Type B pancreatic cell (in vitro differentiated cells): ENCODE results near the gene HOXD4. TPM values are rescaled to one million over a fixed set of nuclear protein-coding genes. Genes with fewer than 3 reads are reported as not detected.
A peak's percentile ranks its signal among the peaks of the same experiment; 100 is the strongest.

Source experiments
- DNase-seq: peaks from one replicate; pipeline ENCODE4 v3.0.0; 2021; ENCODE audit warnings: mixed read lengths; ENCODE audit not compliant: unreplicated experiment; ENCODE audit errors: extremely low spot score
- H3K27ac Mint-ChIP-seq: 2 replicates; pipeline ENCODE4 v1.8.0; 2021; ENCODE audit warnings: mild to moderate bottlenecking, mixed read lengths
- H3K27me3 Mint-ChIP-seq: 2 replicates; pipeline ENCODE4 v1.8.0; 2021; ENCODE audit warnings: mixed read lengths
- H3K36me3 Mint-ChIP-seq: 2 replicates; pipeline ENCODE4 v1.8.0; 2021; ENCODE audit warnings: mixed read lengths
- H3K4me1 Mint-ChIP-seq: one replicate; pipeline ENCODE4 v1.8.0; 2021; ENCODE audit warnings: mixed read lengths; ENCODE audit not compliant: unreplicated experiment
- H3K4me3 Mint-ChIP-seq: 2 replicates; pipeline ENCODE4 v1.8.0; 2021; ENCODE audit warnings: mild to moderate bottlenecking, mixed read lengths
- H3K9me3 Mint-ChIP-seq: 2 replicates; pipeline ENCODE4 v1.8.0; 2021; ENCODE audit warnings: mixed read lengths
- total RNA-seq: library from RNA; stranded (reverse); gene quantifications from 2 replicates; pipeline ENCODE4 v1.2.1, GENCODE V29; 2021; ENCODE audit warnings: low replicate concordance
- TF ChIP-seq, protein P1 (sequence below): fragments of 200-600 bp; sonication (generic); conservative IDR thresholded peaks from 2 replicates; pipeline ENCODE4 v1.5.0; 2021; ENCODE audit warnings: antibody characterized with exemption, mild to moderate bottlenecking

HOXD4 gene
- total RNA-seq, 1 donor from 2014 or later, result 37.0 TPM

- Mint-ChIP-seq H3K27me3 (peaks cover 89% of the 10 kb centered on the region), H3K27ac (peak overlapping the region; percentile 74), H3K9me3 (no peaks in the 10 kb centered on the region), H3K4me3 (peak overlapping the region; percentile 86), H3K4me1 (peaks cover 27% of the 10 kb centered on the region), H3K36me3 (peaks cover 20% of the 10 kb centered on the region)
- DNase-seq, result no peak
- TF ChIP-seq, protein P1, sequence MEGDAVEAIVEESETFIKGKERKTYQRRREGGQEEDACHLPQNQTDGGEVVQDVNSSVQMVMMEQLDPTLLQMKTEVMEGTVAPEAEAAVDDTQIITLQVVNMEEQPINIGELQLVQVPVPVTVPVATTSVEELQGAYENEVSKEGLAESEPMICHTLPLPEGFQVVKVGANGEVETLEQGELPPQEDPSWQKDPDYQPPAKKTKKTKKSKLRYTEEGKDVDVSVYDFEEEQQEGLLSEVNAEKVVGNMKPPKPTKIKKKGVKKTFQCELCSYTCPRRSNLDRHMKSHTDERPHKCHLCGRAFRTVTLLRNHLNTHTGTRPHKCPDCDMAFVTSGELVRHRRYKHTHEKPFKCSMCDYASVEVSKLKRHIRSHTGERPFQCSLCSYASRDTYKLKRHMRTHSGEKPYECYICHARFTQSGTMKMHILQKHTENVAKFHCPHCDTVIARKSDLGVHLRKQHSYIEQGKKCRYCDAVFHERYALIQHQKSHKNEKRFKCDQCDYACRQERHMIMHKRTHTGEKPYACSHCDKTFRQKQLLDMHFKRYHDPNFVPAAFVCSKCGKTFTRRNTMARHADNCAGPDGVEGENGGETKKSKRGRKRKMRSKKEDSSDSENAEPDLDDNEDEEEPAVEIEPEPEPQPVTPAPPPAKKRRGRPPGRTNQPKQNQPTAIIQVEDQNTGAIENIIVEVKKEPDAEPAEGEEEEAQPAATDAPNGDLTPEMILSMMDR, result no peak
These were observed 3.4 kb downstream of the HOXD4 start for GRCh38 chr2:176154576-176155252.

GRCh38 chr2:176155356-176156044, 4.2 kb downstream of the HOXD4 start:
- peak overlapping the region; percentile 86 for H3K4me3 Mint-ChIP-seq
- H3K27ac Mint-ChIP-seq, result peak overlapping the region; percentile 68
- H3K4me1 Mint-ChIP-seq, result peaks cover 21% of the 10 kb centered on the region
- H3K36me3 Mint-ChIP-seq, result peaks cover 17% of the 10 kb centered on the region
- no peaks in the 10 kb centered on the region for H3K9me3 Mint-ChIP-seq
- TF ChIP-seq, protein P1, result no peak
- DNase-seq, result no peak
- H3K27me3 Mint-ChIP-seq, result peaks cover 88% of the 10 kb centered on the region

GRCh38 chr2:176156301-176156806, 5.0 kb downstream of the HOXD4 start:
- peaks cover 88% of the 10 kb centered on the region for H3K27me3 Mint-ChIP-seq
- H3K9me3 Mint-ChIP-seq, result no peaks in the 10 kb centered on the region
- peaks cover 16% of the 10 kb centered on the region for H3K36me3 Mint-ChIP-seq
- peaks cover 22% of the 10 kb centered on the region for H3K4me1 Mint-ChIP-seq
- DNase-seq, result no peak
- TF ChIP-seq, protein P1, result no peak
- peak overlapping the region; percentile 86 for H3K4me3 Mint-ChIP-seq
- peak overlapping the region; percentile 76 for H3K27ac Mint-ChIP-seq

GRCh38 chr2:176156807-176157498, 5.6 kb downstream of the HOXD4 start, which contains the start of gene HOXD3:
Gene HOXD3, plus strand, starts transcription at chr2:176157307. Its CDS starts 11,808 bp downstream, at chr2:176169115.
- DNase-seq, result no peak
- H3K4me3 Mint-ChIP-seq, result peak within 1 kb of the TSS; percentile 88
- H3K9me3 Mint-ChIP-seq, result no peaks in the 10 kb centered on the region
- H3K27ac Mint-ChIP-seq, result peak within 1 kb of the TSS; percentile 83
- TF ChIP-seq, protein P1, result no peak
- H3K27me3 Mint-ChIP-seq, result peaks cover 92% of the 10 kb centered on the region
- peaks cover 24% of the 10 kb centered on the region for H3K4me1 Mint-ChIP-seq
- H3K36me3 Mint-ChIP-seq, result peaks cover 16% of the 10 kb centered on the region

- Mint-ChIP-seq H3K27ac (peak overlapping the region; percentile 83), H3K27me3 (peaks cover 95% of the 10 kb centered on the region), H3K4me3 (peak overlapping the region; percentile 88), H3K4me1 (peaks cover 28% of the 10 kb centered on the region), H3K9me3 (no peaks in the 10 kb centered on the region), H3K36me3 (peaks cover 16% of the 10 kb centered on the region)
- DNase-seq, result no peak
- TF ChIP-seq, protein P1, result no peak
These were observed 6.3 kb downstream of the HOXD4 start for GRCh38 chr2:176157499-176158185.
